GM21381 (cell line): ENCODE results near the gene CFAP57.
"Not testable (repeated sequence)": the region's sequence is repeated elsewhere in the genome, so short reads cannot be mapped to it uniquely, and the experiment has no call there.

Experiments
- ATAC-seq: cut with Tn5 transposase; IDR thresholded peaks from one replicate; pipeline ENCODE4 v1.9.1; 2021; ENCODE audit warnings: mild to moderate bottlenecking, moderate library complexity; ENCODE audit not compliant: unreplicated experiment

CFAP57 gene

DNA sequence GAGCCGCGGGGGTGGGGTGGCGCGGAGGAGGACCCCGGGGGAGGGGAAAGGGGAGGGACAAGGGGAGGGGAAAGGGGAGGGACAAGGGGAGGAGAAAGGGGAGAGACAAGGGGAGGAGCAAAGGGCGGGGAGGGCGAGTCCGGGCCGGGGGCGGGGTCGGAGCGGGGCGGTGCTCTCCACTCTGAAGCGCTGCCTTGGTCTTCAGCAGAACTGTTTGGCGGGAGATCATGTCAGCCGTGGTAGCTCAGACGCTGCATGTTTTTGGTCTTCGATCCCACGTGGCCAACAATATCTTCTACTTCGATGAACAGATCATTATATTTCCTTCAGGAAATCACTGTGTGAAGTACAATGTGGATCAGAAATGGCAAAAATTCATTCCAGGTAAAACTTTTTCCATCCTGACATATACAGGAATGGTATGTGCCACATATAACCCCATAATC is 420 bp downstream of the CFAP57 start:
- ATAC-seq: peak; percentile 55

DNA sequence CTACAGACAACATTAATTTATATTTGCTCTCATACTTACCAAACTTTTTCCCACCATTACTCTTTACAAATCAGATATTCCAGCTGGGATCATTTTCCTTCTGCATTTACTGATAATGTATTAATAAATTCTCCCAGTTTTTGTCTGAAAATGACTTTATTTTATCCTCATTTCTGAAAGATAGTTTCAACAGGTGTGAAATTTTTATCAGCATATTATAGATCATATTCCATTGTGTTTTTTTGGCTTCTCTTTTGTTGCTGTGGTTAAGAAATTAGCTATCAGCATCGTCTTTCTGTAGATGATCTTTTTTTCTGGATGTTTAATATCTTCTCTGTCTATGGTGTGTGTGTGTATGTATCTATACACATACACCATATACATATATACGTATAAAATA is 2.7 kb downstream of the CFAP57 start:
- no peak for ATAC-seq

DNA sequence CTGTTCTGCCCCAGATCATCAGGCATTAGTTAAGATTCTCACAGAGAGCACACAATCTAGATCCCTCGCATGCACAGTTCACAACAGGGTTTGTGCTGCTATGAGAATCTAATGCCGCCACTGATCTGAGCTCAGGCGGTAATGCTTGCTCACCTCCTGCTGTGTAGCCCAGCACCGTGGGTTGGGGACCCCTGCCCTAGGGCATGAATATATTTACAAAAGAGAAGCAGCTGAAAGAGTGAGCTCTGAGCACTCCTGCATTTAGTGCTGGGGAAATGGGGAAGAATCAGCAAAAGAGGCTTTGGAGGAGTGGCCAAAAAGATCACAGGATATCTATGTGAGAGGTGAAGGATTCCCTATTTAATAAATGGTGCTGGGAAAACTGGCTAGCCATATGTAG is 5.6 kb downstream of the CFAP57 start:
- no peak for ATAC-seq

DNA sequence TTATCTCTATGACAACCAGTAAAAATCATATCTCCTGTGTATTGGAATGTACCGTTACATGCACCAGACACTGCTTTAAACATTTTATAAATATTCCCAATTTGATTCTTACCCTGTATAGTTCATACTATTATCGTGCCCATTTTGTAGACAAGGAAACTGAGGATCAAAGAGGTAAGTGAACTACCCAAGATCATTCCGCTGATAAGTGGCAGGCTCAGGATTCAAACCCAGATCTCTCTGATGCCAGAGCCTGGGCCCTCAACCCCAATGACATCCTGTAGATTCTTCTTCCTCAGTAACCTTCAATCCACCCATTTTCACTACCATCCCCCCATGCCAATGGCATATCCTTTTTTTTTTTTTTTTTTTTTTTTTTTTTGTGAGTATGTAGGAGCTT is 12.3 kb downstream of the CFAP57 start:
- no peak for ATAC-seq

DNA sequence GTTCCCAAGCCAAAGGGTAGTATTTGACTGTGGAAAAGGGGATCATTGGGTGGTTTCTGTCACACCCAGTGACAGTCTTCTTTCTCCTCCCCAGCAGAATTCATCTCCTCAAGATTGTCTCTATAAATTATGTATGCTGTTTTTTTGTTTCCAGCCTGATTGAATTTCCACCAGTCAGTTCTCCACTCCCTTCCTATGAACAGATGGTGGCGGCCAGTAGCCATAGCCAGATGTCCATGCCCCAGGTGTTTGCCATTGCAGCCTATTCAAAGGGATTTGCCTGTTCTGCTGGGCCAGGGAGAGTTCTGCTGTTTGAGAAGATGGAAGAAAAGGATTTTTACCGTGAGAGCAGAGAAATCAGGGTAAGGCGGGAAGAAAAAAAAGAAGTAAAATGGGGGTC is 12.9 kb downstream of the CFAP57 start:
- no peak for ATAC-seq

DNA sequence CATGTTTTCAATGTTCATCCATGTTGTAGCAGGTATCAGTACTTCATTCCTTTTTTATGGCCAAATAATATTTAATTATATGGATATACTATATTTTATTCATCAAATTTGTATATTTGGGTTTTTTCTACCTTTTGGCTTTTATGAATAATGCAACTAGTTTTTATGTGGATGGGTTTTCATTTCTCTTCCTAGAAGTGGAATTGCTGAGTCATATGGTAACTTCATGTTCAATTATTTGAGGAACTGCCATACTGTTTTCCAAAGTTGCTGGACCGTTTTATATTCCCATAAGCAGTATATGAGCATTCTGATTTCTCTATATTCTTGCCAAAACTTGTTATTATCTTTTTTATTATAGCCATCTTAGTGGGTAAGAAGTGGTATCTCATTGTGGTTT is 16.0 kb downstream of the CFAP57 start:
- no peak for ATAC-seq

DNA sequence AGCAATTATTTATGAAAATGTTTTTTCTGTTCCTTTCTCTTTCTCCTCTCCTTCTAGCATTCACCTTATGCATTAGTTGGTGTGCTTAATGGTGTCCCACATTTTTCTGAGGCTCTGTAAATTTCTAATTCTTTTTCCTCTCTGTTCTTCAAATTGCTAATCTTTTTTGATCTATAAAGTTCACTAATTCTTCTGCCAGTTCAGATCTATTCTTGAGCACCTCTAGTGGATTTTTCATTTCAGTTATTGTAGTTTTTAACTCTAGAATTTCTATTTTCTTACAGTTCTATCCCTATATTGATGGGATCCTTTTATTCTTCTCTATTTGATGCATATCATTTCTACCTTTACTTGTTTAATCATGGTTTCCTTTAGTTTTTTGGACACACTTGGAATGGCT is 22.4 kb downstream of the CFAP57 start:
- no peak for ATAC-seq

DNA sequence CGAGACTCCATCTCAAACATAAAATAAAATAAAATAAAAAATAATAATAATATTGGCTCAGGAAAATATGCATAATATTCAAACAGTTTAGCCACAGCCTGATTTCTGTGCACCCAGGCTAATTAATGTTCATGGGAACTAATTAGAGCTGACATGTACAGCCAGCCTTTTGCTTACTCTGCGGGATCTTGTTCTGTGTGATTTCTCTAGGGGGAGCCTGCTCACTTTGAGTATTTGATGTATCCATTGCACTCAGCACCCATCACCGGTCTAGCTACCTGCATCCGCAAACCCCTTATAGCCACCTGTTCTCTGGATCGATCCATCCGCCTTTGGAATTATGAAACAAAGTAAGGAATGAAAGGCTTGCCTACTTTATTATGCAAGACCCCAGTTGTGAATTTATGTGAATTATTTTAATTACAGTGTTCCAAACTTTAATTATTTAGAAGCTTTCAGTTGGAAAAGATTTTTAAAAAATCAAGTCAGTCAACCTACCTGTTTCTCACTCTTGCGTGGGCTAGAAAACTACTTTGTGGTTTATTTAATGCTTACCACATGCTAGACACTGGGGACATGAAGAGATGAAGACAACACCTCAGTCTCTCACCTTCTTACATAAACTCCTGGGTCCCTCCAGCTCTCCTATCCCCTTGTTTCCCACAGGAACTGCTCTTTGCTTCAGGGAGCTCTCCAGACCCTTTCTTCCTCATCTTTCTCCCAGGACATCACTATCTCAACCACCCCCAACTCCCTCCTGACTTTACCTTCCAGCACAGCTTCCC is 25.4 kb downstream of the CFAP57 start:
- no peak for ATAC-seq

DNA sequence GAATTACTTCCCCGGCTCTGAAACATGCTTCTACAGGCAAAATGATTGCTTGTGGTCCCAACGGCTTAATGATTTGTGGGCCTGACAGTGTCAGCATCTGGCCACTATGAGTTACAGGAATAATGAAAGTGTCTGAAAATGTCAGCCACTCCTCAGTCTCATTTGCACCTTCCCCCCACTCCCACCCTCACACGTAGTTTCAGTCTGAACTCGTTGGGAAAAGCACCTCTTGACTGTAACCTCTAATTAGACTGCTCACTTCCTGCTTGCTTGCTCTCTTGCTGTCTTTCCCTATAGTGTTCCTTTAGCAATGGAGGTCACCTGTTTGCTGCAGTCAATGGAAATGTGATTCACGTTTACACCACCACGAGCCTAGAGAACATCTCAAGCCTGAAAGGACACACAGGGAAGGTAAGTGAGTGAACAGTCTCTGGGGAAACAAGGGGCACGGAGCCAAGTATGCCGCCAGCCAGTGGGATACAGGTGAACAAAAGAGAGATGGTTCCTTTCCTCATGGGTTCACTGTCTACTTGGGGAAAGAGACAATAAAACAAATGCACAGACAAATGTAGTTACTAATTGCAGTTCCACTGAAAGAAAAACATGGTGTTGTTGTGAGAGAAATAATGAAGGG is 27.1 kb downstream of the CFAP57 start:
- ATAC-seq: no peak

DNA sequence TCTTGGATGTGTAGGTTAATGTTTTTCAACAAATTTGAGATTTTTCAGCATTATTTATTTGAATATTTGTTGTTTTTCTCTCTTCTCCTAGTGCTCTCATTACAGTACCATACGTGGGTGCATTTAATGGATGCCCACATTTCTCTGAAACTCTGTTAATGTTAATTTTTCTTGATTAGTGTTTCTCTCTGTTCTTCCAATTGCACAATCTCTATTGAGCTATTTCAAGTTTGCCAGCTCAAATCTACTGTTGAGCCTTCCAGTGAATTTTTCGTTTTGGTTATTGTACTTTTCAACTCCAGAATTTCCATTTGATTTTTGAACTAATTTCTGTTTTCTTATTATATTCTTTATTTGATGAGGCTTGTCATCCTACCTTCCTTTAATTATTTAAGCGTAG is 31.7 kb downstream of the CFAP57 start:
- no peak for ATAC-seq

DNA sequence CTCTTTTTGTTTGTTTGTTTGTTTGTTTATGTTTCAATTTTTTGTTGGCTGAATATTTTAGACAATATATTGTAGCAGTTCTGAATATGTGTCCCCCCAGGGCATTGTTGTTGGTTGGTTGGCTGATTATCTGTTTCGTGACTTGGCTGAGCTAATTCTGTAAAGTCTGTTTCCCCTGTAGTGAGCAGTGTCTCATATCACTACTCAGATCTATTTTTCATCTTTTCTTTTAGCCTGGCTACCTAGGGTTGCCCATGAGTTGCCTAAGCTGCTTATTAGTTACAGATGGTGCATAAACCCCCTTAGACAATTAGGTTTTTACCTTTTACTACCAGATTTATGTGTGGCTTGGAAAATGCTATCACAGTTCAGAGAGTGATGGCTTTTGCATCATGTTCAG is 32.3 kb downstream of the CFAP57 start:
- no peak for ATAC-seq

DNA sequence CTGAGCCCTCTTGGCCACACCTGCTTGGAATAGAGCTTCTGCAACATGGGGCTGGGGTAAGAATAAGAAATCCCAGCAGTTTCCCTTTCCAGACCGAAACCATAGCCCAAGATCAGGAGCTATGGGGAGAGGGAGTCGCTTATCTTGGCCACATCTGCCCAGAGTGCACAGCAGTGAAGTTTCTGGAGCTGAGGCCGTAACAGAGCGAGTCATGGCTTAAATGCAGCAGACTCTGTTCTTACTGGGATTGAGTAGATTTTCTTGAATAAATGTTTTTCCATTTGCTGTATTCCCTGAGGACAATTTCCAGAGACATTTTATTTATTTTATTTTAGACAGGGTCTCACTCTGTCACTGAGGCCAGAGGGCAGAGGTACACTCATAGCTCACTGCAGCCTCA is 33.5 kb downstream of the CFAP57 start:
- ATAC-seq: no peak

DNA sequence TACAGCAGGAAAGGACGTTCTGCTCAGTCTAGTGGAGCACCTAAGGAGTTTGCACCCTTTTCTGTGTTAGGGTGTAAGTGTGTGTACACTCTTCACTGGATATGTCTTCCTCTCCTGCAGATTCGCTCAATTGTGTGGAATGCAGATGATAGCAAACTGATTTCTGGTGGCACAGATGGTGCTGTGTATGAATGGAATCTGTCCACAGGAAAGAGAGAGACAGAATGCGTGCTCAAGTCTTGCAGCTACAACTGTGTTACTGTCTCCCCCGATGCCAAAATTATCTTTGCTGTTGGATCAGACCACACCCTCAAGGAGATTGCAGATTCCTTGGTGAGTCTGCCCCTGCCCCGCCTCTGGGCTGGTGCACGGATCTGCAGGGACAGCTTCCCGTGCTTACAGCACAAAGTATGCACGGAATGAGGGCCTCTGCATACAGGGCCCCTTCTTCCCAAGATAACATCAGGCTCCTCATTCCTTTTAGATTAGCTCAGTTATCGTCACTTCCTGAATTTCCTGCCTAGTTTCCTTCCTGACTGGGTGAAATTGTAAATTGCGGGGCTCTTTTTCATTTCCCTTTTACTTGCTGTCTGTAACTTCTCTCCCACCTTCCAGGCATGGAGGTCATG is 34.6 kb downstream of the CFAP57 start:
- no peak for ATAC-seq

DNA sequence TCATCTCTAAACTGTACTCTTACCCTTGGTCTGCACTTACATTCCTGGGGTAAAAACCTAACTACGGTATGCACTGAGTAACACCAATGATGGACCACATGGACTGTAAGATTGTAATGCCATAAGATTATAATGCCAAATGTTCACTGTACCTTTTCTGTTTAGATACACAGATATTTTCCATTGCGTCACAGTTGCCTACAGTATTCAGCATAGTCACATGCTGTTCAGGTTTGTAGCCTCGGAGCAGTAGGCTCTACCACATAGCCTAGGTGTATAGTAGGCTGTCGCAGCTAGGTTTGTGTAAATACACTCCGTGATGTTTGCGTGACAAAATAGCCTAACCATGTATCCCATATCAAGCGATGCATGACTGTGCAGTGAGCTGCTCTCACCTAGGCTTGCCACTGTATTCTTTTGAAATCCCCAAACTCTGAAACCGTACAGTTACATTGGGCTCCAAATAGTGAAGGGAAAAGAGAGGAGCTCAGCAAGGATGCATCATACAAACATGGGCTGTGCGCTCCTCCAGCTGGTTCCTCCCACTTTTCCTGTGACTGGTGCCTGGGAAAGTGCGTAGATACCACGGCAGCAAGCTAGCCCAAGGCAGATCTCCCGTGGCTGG is 35.2 kb downstream of the CFAP57 start:
- no peak for ATAC-seq

DNA sequence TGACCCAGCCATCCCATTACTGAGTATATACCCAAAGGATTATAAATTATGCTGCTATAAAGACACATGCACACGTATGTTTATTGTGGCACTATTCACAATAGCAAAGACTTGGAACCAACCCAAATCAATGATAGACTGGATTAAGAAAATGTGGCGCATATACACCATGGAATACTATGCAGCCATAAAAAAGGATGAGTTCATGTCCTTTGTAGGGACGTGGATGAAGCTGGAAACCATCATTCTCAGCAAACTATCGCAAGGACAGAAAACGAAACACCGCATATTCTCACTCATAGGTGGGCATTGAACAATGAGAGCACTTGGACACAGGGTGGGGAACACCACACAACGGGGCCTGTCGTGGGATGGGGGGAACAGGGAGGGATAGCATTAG is 36.1 kb downstream of the CFAP57 start:
- not testable (repeated sequence) for ATAC-seq

DNA sequence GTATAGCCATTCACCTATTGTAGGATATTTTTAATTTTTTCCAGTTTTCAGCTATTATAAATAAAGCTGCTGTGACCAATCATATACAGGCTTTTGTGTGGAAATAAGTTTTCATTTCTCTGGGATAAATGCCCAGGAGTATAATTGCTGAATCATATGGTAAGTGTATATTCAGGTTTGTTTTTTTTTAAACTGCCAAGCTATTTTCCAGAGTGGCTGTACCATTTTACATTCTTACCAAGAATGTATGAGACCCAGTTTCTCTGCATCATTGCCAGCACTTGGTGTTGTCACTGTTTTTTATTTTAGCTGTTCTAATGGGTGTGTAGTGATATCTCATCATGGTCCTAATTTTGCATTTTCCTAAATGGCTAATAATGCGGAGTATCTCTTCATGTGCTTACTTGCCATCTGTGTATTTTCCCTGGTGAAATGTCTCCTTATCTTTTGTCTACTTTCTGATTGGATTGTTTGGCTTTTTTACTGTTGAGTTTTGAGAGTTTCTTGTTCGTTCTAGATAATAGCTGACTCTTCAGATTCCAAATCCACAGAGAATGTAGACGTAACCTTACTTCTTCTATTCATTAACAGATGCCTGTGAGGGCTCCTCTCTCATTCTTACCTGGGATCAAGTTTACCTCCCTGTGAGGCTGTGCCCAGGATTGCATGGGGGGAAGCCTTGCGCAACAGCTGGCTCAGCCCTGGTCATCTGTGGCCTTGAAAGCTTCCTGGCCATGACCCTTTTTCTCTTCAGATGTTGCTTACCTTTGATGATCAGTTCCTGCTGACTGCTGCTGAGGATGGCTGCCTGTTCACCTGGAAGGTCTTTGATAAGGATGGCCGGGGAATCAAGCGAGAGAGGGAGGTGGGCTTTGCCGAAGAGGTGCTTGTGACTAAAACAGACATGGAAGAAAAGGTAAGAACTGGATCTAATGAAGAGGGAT is 42.6 kb downstream of the CFAP57 start:
- ATAC-seq: no peak

DNA sequence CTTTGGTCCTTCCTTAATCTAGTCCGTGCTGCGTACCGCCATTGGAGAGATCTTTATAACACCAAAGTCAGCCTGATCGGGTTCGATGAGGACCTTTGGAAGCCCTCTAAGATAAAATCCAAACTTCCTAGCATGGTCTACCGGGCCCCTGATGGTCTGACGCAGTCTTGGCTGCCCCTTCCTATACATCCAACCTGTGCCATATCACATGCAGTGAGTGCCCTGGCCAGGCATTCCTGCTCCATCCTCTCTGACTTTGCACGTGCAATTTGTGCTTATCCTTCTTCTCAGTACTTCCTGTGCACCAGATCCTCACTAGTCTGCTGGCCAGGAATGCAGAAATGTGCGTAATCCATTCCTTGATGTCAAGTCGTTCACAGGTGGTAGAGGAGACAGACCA is 45.6 kb downstream of the CFAP57 start:
- no peak for ATAC-seq

DNA sequence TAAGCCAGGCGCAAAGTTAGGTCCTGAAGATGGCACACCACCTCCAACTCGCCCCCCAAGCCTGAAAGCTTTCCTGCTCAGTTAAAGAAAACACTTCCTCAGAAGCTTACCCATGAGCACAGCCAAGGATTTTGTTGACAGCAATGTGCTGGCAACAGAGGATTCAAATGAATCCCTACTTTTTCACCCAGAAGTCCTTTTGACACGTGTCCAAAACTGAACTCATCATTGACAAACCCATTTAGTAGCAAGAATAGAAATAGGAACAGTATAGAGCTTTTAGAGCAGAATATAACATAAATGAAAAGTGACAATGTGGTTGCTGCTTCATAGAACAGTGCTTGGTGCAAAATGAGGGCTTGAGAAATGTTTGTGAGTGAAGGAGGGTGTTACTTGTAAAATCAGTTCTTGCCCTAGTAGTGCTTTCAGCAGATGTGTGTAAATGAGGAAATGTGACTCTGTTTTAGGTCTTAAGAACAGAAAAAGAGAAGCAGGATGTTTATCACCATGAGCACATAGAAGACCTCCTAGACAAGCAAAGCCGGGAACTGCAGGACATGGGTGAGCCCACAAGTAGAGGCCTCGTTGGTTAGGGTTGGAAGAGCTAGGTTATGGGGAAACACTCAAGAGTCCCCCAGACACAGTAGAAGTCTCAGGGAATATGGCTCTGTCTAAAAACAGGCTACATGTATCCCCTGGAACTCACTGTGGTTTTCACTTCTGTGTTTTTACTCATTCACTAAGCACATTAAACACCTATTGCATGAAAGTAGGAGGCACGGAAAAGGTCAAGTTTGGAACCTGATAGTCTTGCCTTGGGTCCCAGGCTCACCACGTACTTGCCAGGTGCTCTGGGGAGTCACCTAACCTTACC is 49.0 kb downstream of the CFAP57 start:
- peak; percentile 67 for ATAC-seq

DNA sequence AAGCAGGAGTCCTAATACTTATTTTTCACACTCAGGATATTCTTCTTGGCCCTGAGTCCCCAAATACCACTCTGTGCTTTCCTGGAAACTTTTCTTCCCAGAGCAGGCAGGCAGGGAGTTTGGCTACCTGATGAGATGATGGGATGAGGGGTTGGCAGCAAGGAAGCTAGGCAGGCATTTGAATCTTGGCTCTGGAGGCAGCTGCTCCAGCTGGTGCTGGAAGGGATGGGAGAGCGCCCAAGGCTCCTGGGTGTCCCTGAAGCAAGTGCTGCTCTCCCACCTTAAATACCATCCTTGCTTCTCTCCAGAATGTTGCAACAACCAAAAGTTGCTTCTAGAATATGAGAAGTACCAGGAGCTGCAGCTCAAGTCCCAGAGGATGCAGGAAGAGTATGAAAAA is 49.7 kb downstream of the CFAP57 start:
- no peak for ATAC-seq

DNA sequence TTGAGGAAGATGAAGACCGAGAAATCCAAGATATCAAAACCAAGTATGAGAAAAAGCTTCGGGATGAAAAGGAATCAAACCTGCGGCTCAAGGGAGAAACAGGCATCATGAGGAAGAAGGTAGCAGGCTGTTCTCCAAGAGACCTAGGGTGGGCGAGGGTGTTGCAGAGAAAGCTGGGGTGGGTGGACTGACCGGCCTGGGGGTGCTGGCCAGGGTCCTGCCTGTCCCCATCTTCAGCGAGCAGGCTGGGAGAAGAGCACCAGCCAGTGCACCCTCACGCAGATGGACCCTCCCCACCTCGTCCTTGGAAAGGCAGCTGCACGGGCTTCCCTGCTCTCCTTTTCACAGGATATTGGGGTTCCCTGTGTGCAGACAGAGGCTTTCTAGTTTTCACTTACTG is 50.7 kb downstream of the CFAP57 start:
- no peak for ATAC-seq
